Embryonic facial prominence (tissue), 1 donor: ENCODE data around the gene TIMM9.
"Not testable (repeated sequence)": the region's sequence is repeated elsewhere in the genome, so short reads cannot be mapped to it uniquely, and the experiment has no call there.

Experiments
- DNase-seq: peaks from one replicate; pipeline ENCODE4 v3.0.0-alpha.2; 2016; ENCODE audit errors: extremely low spot score

The TIMM9 gene

DNA sequence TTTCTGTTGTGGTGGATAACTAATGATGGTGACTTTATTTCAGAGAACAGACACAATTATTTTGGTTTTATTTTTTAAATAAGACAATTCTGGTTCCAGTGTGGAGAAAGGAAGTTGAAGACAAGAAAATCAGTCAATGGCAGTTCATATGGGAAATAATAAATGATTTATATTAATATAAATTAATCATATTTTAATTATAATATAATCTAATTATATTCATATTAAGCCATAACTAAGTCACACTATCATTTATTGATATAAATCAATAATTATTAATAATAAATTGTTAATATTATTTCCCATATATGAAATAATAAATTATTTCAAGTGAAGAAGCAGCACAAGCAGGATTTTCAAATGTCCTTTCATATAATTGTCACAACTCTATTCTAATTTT, 28.8 kb downstream of the TIMM9 start:
- no peak for DNase-seq

DNA sequence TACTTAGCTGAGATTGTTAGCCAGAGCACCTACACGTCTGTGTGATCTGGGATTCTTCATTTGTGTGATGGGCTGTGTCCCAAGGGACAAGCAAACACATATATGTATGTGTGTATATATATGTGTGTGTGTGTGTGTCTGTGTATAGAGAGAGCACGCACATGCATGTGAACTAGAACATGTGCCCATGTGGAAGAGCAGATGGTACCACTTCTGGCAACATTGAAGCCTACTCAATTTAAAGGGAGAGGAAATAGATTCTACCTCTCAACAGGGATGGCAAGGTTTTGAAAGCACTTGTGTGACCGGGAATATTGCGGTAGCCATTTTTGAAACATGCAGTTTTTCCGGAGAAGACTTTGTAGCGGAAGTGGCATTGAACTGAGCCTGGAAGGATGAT, 30.2 kb downstream of the TIMM9 start:
- DNase-seq: no peak

DNA sequence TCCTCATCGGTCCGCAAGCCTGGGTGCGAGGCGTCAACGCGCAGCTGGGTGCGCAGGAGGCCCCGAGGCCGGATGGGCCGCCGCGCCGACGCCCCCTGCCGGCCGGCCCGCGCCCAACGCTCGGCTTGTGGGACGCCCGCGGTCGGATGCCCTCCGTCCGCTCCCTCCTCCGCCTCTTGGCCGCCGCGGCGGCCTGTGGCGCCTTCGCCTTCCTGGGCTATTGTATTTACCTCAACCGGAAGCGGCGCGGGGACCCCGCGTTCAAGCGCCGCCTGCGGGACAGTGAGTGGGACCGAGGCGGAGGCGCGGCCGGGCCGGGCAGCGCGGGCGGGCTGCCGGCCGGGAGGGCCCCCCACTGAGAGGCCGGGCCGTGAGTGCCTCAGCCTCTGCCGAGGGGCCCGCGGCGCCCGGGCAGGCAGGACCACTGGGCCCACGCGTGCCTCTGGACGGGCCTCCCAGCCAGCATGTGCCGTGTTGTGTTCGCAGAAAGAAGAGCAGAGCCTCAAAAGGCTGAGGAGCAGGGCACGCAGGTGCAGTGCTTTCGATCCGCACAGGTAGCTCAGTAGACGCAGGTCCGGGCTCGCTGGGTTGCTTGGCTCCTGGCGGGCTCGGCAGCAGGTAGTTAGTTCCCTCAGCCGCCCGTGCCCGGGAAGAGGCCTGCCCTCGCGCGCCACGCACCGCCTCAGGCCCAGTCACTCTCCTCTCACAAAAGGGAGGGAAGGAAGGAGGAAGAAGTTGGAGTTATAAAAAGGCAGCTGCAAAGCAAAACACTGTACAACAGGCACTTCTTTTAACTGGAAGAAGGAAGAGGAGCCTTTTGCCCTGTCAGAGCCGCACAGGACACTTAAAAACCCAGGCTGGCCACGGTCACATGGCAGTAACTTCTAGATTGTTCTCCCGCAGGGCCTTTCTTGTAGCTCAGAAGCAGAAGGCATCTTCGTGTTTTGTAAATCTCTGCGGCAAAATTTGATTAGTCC, 31.2 kb downstream of the TIMM9 start, which contains the start of gene TOMM20L:
Gene TOMM20L (plus strand): TSS at position 119 of the 977 bp plus-strand sequence. CDS start 28 bp downstream, at position 147.
- peak; percentile 7 for DNase-seq

DNA sequence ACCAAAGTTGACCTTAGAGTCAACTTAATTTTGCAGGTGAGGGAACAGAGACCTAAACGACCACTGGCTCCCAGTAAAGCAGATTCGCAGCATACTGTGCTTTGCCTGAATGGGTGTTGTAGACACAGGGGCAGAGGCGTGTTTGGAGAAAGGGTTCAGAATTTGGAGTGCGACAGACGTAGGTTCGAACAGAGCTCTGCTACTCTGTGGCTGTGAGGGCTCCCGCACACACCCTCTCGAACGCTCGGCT, 31.8 kb downstream of the TIMM9 start:
- no peak for DNase-seq

DNA sequence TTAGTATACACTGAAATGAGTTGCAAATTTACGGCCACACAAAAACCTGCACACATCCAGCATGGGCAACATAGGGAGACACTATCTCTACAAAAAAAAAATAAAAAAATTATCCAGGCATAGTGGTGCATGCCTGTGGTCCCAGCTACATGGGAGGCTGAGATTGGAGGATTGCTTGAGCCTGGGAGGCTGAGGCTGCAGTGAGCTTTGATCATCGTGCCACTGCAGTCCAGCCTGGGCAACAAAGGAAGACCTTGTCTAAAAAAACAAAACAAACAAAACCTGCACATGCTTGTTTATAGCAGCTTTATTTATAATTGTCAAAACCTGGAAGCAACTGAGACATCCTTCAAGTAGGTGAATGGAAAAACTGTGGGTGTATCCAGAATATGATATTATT, 36.5 kb downstream of the TIMM9 start:
- DNase-seq: no peak

DNA sequence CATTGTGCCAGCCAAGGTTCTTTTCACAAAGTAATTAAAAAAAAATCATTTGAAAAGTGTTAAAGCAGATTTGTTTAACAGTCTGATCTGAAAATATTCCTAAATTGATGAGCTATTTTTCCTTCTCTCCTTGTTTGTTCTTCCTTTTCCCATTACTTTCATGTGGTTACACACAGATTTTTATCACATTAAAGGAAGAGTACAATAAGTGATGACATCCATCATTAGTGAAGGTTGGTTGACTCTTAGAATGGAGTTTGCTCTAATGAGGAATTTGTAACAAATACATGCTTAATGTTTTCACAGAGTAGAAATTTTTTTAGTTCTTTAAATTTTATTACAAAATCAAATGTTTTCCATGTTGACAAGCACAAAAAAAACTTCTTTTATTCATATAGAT, 50.5 kb downstream of the TIMM9 start:
- no peak for DNase-seq

DNA sequence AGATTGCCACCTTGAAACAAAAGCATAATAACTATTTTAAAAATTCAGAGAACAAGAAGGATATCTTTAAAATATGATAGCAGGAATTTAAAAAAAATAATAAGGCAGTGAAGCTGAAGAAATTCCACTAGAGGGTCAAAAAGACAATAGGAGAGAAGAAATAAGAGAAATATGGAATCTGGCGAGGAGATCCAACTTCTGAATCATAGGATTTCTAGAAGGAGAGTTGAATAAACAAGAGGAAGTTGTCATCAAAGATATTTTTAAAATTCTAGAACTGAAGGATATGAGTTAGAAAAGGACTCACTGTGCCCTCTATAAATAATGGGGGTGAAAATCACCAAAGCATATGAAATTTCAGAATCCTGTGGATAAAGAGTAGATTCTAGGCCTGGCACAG, 58.4 kb downstream of the TIMM9 start:
- DNase-seq: no peak

DNA sequence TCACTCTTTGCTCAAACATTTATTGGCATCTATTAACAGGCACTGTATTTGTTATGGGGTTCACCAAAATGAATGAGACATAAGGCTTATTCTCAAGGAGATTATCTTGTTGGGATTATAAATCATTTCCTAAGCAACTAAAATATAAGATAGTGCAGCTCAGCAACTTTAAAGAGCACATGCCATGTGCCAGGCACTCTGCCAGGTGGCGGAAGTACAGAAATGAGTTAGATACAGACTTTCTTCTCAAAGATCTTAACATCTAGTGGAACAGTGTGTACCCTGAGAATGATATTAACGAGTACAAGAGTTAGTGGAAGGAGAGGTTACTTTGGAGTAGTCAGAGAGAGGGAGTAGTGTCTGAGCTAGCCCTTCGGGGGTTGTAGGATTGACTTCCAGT, 60.0 kb downstream of the TIMM9 start:
- no peak for DNase-seq

DNA sequence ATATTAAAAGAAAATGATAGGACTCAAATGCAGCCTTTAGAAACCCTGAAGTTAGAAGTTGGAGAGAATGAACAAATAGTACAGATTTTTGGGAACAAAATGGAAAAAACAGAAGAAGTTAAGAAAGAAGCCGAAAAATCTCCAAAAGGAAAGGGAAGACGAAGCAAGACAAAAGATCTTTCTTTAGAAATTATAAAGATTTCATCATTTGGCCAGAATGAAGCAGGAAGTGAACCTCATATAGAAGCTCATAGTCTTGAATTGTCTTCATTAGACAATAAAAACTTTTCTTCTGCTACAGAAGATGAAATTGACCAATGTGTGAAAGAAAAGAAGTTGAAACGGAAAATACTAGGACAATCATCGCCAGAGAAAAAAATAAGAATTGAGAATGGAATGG, 63.0 kb downstream of the TIMM9 start:
- DNase-seq: no peak

DNA sequence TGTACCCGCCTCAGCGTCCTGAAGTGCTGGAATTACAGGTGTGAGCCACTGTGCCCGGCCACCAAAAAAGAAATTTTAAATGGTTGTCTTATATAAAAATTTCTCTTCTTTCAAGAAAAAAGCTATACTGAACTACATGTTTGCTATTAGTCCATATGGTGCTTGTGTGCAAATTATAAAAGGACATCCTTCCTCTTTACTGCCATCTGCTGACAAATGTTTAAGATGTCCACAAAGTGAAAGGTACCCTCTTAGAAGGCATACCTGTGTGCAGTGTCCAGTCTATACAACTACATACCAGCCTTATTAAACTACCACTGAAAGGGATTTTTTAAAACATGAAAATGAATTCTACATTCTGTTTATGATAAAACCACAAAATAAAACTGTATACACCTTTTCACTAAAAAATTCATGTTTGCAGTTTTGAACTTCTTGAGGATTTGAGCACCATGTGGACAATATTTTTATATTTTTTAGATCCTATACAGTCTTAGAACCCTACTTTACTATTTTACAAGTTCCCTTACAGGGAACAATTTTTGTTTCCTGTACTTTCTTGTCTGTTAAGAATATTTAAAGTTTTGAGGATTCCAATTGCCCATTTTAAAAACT, 64.4 kb downstream of the TIMM9 start:
- no peak for DNase-seq

DNA sequence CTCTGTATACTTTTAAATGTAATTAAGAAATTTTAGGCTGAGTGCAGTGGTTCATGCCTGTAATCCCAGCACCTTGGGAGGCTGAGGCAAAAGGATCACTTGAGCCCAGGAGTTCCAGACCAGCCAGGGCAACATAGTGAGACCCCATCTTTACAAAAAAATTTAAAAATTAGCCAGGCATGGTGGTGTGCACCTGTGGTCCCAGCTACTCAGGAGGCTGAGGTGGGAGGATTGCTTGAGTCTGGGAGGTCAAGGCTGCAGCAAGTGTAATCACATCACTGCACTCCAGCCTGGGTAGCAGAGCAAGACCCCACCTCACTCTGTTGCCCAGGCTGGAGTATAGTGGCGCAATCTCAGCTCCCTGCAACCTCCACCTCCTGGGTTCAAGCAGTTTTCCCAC, 65.1 kb downstream of the TIMM9 start:
- not testable (repeated sequence) for DNase-seq
